ENCODE measurements around the gene SLC22A4. TPM values are rescaled to one million over a fixed set of nuclear protein-coding genes. Genes with fewer than 3 reads are reported as not detected.

SLC22A4 gene
- total RNA-seq, 1 donor from 2014 or later, result 2.1 TPM

DNA sequence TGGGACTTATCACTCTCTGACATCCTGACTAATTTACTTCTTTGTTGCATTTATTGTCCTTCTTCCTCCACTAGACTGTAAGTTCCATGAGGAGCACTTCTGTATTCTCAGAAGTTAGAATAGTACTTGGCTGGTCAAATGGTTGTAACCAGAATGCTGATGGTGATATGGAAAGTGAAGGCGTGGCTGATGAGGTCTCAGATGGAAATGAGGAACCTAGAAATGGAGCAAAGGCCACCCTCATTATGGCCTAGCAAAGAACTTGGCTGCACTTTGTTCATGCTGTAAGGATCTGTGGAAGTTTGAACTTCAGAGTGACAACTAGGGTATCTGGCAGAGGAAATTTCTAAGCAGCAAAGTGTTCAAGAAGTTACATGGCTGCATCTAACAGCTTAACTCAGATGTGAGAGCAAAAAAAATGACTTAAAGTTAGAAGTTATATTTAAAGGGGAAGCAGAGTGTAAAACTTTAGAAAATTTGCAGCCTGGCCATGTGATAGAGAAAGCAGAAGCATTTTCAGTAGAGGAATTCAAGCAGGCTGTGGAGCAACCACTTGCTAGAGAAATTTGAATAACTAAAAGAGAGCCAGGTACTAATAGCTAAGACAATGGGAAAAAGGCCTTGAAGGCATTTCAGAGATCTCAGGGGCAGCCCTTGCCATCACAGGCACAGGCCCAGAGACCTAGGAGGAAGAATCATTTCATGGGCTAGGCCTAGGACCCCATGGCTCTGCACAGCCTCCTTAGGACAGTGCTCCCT is 60.4 kb downstream of the SLC22A4 start:
- Mint-ChIP-seq H3K4me1 (no peaks in the 10 kb centered on the region), H3K36me3 (peaks cover 44% of the 10 kb centered on the region), H3K27me3 (ENCODE audit: low read depth) (no peaks in the 10 kb centered on the region), H3K4me3 (no peak overlapping the region), H3K9me3 (peaks cover 16% of the 10 kb centered on the region), H3K27ac (no peak overlapping the region)
- DNase-seq (ENCODE audit: low spot score in 2 of 2, unreplicated experiment in 2 of 2), result no peak
- TF ChIP-seq, protein P1, sequence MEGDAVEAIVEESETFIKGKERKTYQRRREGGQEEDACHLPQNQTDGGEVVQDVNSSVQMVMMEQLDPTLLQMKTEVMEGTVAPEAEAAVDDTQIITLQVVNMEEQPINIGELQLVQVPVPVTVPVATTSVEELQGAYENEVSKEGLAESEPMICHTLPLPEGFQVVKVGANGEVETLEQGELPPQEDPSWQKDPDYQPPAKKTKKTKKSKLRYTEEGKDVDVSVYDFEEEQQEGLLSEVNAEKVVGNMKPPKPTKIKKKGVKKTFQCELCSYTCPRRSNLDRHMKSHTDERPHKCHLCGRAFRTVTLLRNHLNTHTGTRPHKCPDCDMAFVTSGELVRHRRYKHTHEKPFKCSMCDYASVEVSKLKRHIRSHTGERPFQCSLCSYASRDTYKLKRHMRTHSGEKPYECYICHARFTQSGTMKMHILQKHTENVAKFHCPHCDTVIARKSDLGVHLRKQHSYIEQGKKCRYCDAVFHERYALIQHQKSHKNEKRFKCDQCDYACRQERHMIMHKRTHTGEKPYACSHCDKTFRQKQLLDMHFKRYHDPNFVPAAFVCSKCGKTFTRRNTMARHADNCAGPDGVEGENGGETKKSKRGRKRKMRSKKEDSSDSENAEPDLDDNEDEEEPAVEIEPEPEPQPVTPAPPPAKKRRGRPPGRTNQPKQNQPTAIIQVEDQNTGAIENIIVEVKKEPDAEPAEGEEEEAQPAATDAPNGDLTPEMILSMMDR (IDR thresholded peaks at IDR 0.05; ENCODE audit: unreplicated experiment), result no peak

DNA sequence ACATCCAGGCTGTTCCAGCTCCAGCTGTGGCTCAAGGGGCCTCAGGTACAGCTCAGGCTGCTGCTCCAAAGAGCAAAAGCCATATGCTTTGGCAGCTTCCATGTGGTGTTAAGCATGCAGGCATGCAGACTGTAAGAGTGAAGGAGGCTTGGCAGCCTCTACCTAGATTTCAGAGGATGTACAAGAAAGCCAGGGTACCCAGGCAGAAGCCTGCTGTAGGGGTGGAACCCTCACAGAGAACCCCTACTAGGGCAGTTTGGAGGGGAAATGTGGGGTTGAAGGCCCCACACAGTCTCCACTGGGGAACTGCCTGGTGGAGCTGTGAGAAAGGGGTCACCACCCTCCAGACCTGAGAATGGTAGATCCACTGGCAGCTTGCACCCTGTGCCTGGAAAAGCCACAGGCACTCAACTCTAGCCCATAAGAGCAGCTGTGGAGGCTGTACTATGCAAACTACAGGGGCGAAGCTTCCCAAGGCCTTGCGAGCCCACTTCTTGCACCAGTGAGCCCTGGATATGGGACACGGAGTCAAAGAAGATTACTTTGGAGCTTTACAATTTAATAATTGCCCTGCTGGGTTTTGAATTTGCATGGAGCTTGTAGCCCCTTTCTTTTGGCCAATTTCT is 61.1 kb downstream of the SLC22A4 start:
- no peaks in the 10 kb centered on the region for H3K27me3 Mint-ChIP-seq (ENCODE audit: low read depth)
- H3K4me1 Mint-ChIP-seq, result no peaks in the 10 kb centered on the region
- no peak overlapping the region for H3K4me3 Mint-ChIP-seq
- no peak for DNase-seq (ENCODE audit: low spot score in 2 of 2, unreplicated experiment in 2 of 2)
- TF ChIP-seq, protein P1 (IDR thresholded peaks at IDR 0.05; ENCODE audit: unreplicated experiment), result no peak
- no peak overlapping the region for H3K27ac Mint-ChIP-seq
- peaks cover 15% of the 10 kb centered on the region for H3K9me3 Mint-ChIP-seq
- H3K36me3 Mint-ChIP-seq, result peaks cover 42% of the 10 kb centered on the region

DNA sequence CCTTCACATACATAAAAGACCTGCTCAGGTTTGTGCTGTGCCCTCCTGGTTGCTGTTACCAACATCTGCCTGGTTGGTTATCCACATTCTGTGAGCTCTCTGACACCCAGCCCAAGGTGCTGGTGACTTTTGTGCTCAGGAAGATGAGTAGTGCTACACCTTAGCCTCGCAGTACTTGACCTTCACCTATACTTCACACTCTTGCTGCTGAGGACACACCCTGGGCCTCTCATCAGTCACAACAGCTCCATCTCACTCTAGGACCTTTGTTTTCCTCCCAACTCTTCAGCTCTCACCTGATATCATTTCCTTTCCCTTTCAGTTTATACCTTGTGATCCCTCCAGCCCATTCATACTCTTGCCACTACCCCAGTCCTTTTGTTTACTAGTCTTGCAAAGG is 64.6 kb downstream of the SLC22A4 start:
- peaks cover 13% of the 10 kb centered on the region for H3K9me3 Mint-ChIP-seq
- no peak overlapping the region for H3K27ac Mint-ChIP-seq
- H3K4me1 Mint-ChIP-seq, result peaks cover 5% of the 10 kb centered on the region
- no peaks in the 10 kb centered on the region for H3K27me3 Mint-ChIP-seq (ENCODE audit: low read depth)
- TF ChIP-seq, protein P1 (IDR thresholded peaks at IDR 0.05; ENCODE audit: unreplicated experiment), result no peak
- no peak for DNase-seq (ENCODE audit: low spot score in 2 of 2, unreplicated experiment in 2 of 2)
- peaks cover 40% of the 10 kb centered on the region for H3K36me3 Mint-ChIP-seq
- no peak overlapping the region for H3K4me3 Mint-ChIP-seq

DNA sequence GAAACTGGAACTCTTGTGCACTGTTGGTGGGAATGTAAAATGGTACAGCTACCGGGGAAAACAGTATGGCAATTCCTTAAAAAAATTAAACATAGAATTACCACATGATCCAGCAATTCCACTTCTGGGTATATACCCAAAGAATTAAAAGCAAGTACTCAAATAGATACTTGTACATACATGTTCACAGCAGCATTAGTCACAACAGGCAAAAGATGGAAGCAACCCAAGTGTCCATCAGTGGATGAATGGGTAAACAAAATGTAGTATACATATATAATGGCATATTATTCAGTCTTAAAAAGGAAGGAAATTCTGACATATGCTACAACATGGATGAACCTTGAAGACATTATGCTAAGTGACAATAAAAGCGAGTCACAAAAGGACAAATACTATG is 67.9 kb downstream of the SLC22A4 start:
- Mint-ChIP-seq H3K36me3 (peaks cover 45% of the 10 kb centered on the region), H3K27ac (no peak overlapping the region), H3K27me3 (ENCODE audit: low read depth) (no peaks in the 10 kb centered on the region), H3K4me3 (no peak overlapping the region), H3K9me3 (peaks cover 17% of the 10 kb centered on the region), H3K4me1 (peaks cover 13% of the 10 kb centered on the region)
- TF ChIP-seq, protein P1 (IDR thresholded peaks at IDR 0.05; ENCODE audit: unreplicated experiment), result no peak
- no peak for DNase-seq (ENCODE audit: low spot score in 2 of 2, unreplicated experiment in 2 of 2)

DNA sequence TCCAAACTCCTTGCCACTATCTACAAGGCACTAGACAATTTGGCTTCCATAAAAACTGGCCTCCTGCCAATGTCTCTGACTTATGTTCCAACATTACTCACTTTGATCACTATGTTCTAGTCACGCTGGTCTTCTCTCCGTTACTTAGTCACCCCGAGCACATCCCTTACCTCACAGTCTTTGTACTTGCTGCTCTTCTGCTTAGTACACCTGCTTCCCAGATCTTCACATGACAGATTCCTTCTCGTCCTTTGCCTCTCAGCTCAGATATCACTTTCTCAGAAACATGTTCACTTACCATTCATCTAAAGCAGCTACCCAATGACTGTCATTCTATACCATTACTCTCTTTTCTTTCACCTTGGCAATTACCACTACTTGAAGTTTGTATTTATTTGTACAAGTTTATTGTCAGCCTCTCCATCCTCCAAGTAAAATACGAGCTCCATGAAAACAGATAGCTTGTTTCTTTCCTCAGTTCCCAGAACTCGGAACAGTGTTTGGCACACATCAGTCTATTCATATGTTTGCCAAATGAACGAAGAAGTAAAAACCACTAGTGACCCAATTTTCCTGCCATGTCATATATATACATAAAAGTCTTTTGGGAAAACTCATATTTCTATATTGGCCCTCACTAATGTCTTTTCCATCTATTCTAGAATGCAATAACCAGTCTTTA is 69.4 kb downstream of the SLC22A4 start:
- TF ChIP-seq, protein P1 (IDR thresholded peaks at IDR 0.05; ENCODE audit: unreplicated experiment), result no peak
- H3K27ac Mint-ChIP-seq, result peak overlapping the region; percentile 62
- H3K4me3 Mint-ChIP-seq, result no peak overlapping the region

More for the DNA sequence above, 69.4 kb downstream of the SLC22A4 start:
- no peaks in the 10 kb centered on the region for H3K27me3 Mint-ChIP-seq (ENCODE audit: low read depth)
- H3K36me3 Mint-ChIP-seq, result peaks cover 45% of the 10 kb centered on the region
- H3K9me3 Mint-ChIP-seq, result peaks cover 17% of the 10 kb centered on the region
- no peak for DNase-seq (ENCODE audit: low spot score in 2 of 2, unreplicated experiment in 2 of 2)
- peaks cover 22% of the 10 kb centered on the region for H3K4me1 Mint-ChIP-seq
